Astrocyte of the cerebellum (primary cell): ENCODE results near the gene STXBP2.

ENCODE experiments used
- DNase-seq: peaks from one replicate; pipeline ENCODE4 v3.0.0-alpha.2; 2011; ENCODE audit warnings: low read depth
- H3K4me3 ChIP-seq: 2 replicates; pipeline ENCODE4 v1.5.1; 2011; ENCODE audit warnings: mild to moderate bottlenecking, low read depth, low read length, moderate library complexity
- CTCF ChIP-seq: IDR thresholded peaks from 2 replicates; pipeline ENCODE4 v1.5.1; 2012; ENCODE audit warnings: low read length, low read depth, moderate library complexity, mild to moderate bottlenecking; ENCODE audit errors: missing control alignments
- in situ Hi-C: cut with HindIII; loops from 2 replicates; pipeline ENCODE4 v1.10.0; 2017; ENCODE audit warnings: low sequenced_read_pairs

The STXBP2 gene

GRCh38 chr19:7636691-7637373 is at the start of gene STXBP2:
Gene STXBP2 (plus strand): TSS chr19:7637110. CDS start chr19:7637150, 40 bp downstream.
- DNase-seq = no peak
- peak within 1 kb of the TSS; percentile 29 for H3K4me3 ChIP-seq
- in situ Hi-C loops = no loop called here
- TF ChIP-seq CTCF = no peak

- no peak for DNase-seq
- in situ Hi-C loops = loop anchor here (25.0 kb wide), 1 partner anchor 197 kb away; no protein-coding TSS in a partner anchor
- no peak overlapping the region for H3K4me3 ChIP-seq
- no peak for TF ChIP-seq CTCF
Measured at GRCh38 chr19:7589822-7590221, 47.1 kb upstream of the STXBP2 start.

- TF ChIP-seq CTCF = no peak
- in situ Hi-C loops = loop anchor here (25.0 kb wide), 1 partner anchor 197 kb away; no protein-coding TSS in a partner anchor
- H3K4me3 ChIP-seq = no peak overlapping the region
- DNase-seq = no peak
Measured at GRCh38 chr19:7590256-7590655, 46.7 kb upstream of the STXBP2 start.

- DNase-seq = no peak
- TF ChIP-seq CTCF = no peak
- in situ Hi-C loops = loop anchor here (25.0 kb wide), 1 partner anchor 192 kb away; no protein-coding TSS in a partner anchor
- H3K4me3 ChIP-seq = no peak within 1 kb of the TSS
Measured at GRCh38 chr19:7595466-7596133, 41.3 kb upstream of the STXBP2 start, which contains the start of gene CAMSAP3. Gene CAMSAP3 (plus strand): TSS chr19:7595863. CDS start chr19:7596003, 140 bp downstream.

GRCh38 chr19:7596211-7596937 is 40.5 kb upstream of the STXBP2 start:
- in situ Hi-C loops = loop anchor here (25.0 kb wide), 1 partner anchor 191 kb away; no protein-coding TSS in a partner anchor
- no peak overlapping the region for H3K4me3 ChIP-seq
- TF ChIP-seq CTCF = no peak
- DNase-seq = no peak

- no peak for TF ChIP-seq CTCF
- DNase-seq = no peak
- no peak overlapping the region for H3K4me3 ChIP-seq
- in situ Hi-C loops = loop anchor here (25.0 kb wide), 1 partner anchor 190 kb away; no protein-coding TSS in a partner anchor
Measured at GRCh38 chr19:7597689-7598088, 39.2 kb upstream of the STXBP2 start.
